ENCODE measurements around the gene MGA. TPM values are rescaled to one million over a fixed set of nuclear protein-coding genes. Genes with fewer than 3 reads are reported as not detected.

The MGA gene
- total RNA-seq, 2 donors from 2014 or later: 35.6 to 37.5 TPM

Other genes with a start within 250 kb of the MGA start
- 10 to 100 TPM; 33.5 to 35.9 TPM for gene RTF1, start 243.3 kb upstream of the MGA start, total RNA-seq
- 10 to 100 TPM; 12.9 to 14.9 TPM for gene ITPKA, start 166.5 kb upstream of the MGA start, total RNA-seq
- gene LTK, start 146.6 kb upstream of the MGA start, total RNA-seq: 1 to 10 TPM in 1 of 2 donors, under 1 TPM in 1; 0.72 to 1.7 TPM
- 10 to 100 TPM; 43.5 to 48.5 TPM for gene RPAP1, start 116.1 kb upstream of the MGA start, total RNA-seq
- gene TYRO3, start 101.2 kb upstream of the MGA start, total RNA-seq: 1 to 10 TPM; 2.2 to 3.0 TPM
- 10 to 100 TPM; 16.0 to 17.7 TPM for gene MAPKBP1, start 114.1 kb downstream of the MGA start, total RNA-seq
- gene JMJD7, start 167.7 kb downstream of the MGA start, total RNA-seq: 10 to 100 TPM; 15.2 to 16.0 TPM
- gene PLA2G4B, start 178.4 kb downstream of the MGA start, total RNA-seq: 1 to 10 TPM; 4.4 to 9.1 TPM
- gene SPTBN5, start 233.6 kb downstream of the MGA start, total RNA-seq: 1 to 10 TPM in 1 of 2 donors, under 1 TPM in 1; 0.41 to 1.7 TPM